Cardiac muscle cell (in vitro differentiated cells and primary cell): Measurements from ENCODE around the gene FAM111A. TPM values are rescaled to one million over a fixed set of nuclear protein-coding genes. Genes with fewer than 3 reads are reported as not detected.

ENCODE experiments used
- DNase-seq, 2 donors: peaks; one replicate each; pipeline versions ENCODE4 v3.0.0 to v3.0.0-alpha.2; 2010 to 2017; ENCODE audit warnings: low read depth in 1 of 2, low spot score in 1 of 2
- H3K27ac ChIP-seq: fragments of 200-600 bp; sonication (generic); 2 replicates; pipeline ENCODE4 v1.5.1; 2016
- H3K27me3 ChIP-seq: fragments of 200-600 bp; sonication (generic); 2 replicates; pipeline ENCODE4 v1.6.0; 2016; ENCODE audit warnings: control low read depth
- H3K36me3 ChIP-seq: fragments of 200-600 bp; sonication (generic); 2 replicates; pipeline ENCODE4 v1.5.1; 2016; ENCODE audit warnings: control low read depth
- H3K4me1 ChIP-seq: fragments of 200-600 bp; sonication (generic); 2 replicates; pipeline ENCODE4 v1.8.1; 2017; ENCODE audit warnings: low read depth, mild to moderate bottlenecking, mixed run types
- H3K4me3 ChIP-seq: fragments of 200-600 bp; sonication (generic); 2 replicates; pipeline ENCODE4 v1.5.1; 2016; ENCODE audit warnings: mild to moderate bottlenecking
- H3K9me3 ChIP-seq: fragments of 200-600 bp; sonication (generic); 2 replicates; pipeline ENCODE4 v1.5.1; 2017; ENCODE audit warnings: low read depth, mild to moderate bottlenecking, control low read depth
- CTCF ChIP-seq: IDR thresholded peaks from 2 replicates; pipeline ENCODE4 v1.5.1; 2012; ENCODE audit warnings: low read depth, mild to moderate bottlenecking, low read length
- polyA plus RNA-seq: library from polyadenylated mRNA; unstranded; fragments of >200 nt; fragmentation: Nextera tagmentation; extraction: Ambion mirVana; gene quantifications from 2 replicates; pipeline ENCODE4 v1.2.1, GENCODE V29; 2016
- total RNA-seq: library from RNA; depleted of rRNA; stranded (reverse); fragments of >200 nt; gene quantifications from 2 replicates; pipeline ENCODE4 v1.2.3, GENCODE V29; 2016

The FAM111A gene
- total and polyA plus RNA-seq, 2 experiments from 2014 or later, result 1.5 to 6.5 TPM

GRCh38 chr11:59141673-59142460, 789 bp upstream of the FAM111A start:
- Histone ChIP-seq H3K4me3 (peak overlapping the region; percentile 53), H3K4me1 (no peaks in the 10 kb centered on the region), H3K27me3 (peaks cover 57% of the 10 kb centered on the region), H3K27ac (no peak overlapping the region), H3K9me3 (no peaks in the 10 kb centered on the region), H3K36me3 (no peaks in the 10 kb centered on the region)
- DNase-seq, result peak in 1 of 2 donors; percentile 11
- TF ChIP-seq CTCF, result no peak

- DNase-seq, result no peak
- no peaks in the 10 kb centered on the region for H3K4me1 ChIP-seq
- H3K36me3 ChIP-seq, result no peaks in the 10 kb centered on the region
- H3K27ac ChIP-seq, result no peak overlapping the region
- TF ChIP-seq CTCF, result no peak
- H3K9me3 ChIP-seq, result no peaks in the 10 kb centered on the region
- H3K4me3 ChIP-seq, result no peak overlapping the region
- H3K27me3 ChIP-seq, result peaks cover 57% of the 10 kb centered on the region
Observed at GRCh38 chr11:59144096-59144495, 1.4 kb downstream of the FAM111A start.

- H3K27me3 ChIP-seq, result peaks cover 57% of the 10 kb centered on the region
- H3K4me1 ChIP-seq, result no peaks in the 10 kb centered on the region
- no peak overlapping the region for H3K27ac ChIP-seq
- peak; percentile 72 to 87 for DNase-seq
- H3K36me3 ChIP-seq, result no peaks in the 10 kb centered on the region
- H3K4me3 ChIP-seq, result peak overlapping the region; percentile 7
- H3K9me3 ChIP-seq, result no peaks in the 10 kb centered on the region
- peak; percentile 15 for TF ChIP-seq CTCF
Observed at GRCh38 chr11:59144579-59145345, 2.1 kb downstream of the FAM111A start.

- DNase-seq, result peak in 1 of 2 donors; percentile 82
- TF ChIP-seq CTCF, result no peak
- Histone ChIP-seq H3K4me1 (no peaks in the 10 kb centered on the region), H3K36me3 (no peaks in the 10 kb centered on the region), H3K4me3 (no peak overlapping the region), H3K27me3 (peaks cover 55% of the 10 kb centered on the region), H3K27ac (no peak overlapping the region), H3K9me3 (no peaks in the 10 kb centered on the region)
Observed at GRCh38 chr11:59145534-59145933, 2.9 kb downstream of the FAM111A start.

- no peak for TF ChIP-seq CTCF
- Histone ChIP-seq H3K27ac (no peak overlapping the region), H3K9me3 (no peaks in the 10 kb centered on the region), H3K4me3 (no peak overlapping the region), H3K36me3 (no peaks in the 10 kb centered on the region), H3K27me3 (no peaks in the 10 kb centered on the region), H3K4me1 (no peaks in the 10 kb centered on the region)
- no peak for DNase-seq
Observed at GRCh38 chr11:59151761-59152160, 9.1 kb downstream of the FAM111A start.
